ENCODE measurements around the gene COPS7A. TPM values are rescaled to one million over a fixed set of nuclear protein-coding genes. Genes with fewer than 3 reads are reported as not detected.
"Not testable (repeated sequence)": the region's sequence is repeated elsewhere in the genome, so short reads cannot be mapped to it uniquely, and the experiment has no call there.

COPS7A gene
- total and polyA plus RNA-seq, 2 donors (not counting 1 experiment from before 2014, with no cell fraction given), result 28.3 to 46.0 TPM

GRCh38 chr12:6708960-6709394, 14.9 kb upstream of the COPS7A start:
- H3K27ac ChIP-seq (ENCODE audit: low read length in 2 of 2), result no peak overlapping the region
- H3K36me3 ChIP-seq (replicated peaks in 1 of 2; ENCODE audit: control extremely low read depth in 1 of 2, control insufficient read depth in 1 of 2, extremely low read depth in 1 of 2, insufficient read depth in 2 of 2, low read length in 1 of 2), result no peaks in the 10 kb centered on the region
- WGBS (ENCODE audit: insufficient coverage), result 39% methylated on average over 16 of the region's 16 CpGs
- no peaks in the 10 kb centered on the region for H4K20me1 ChIP-seq (ENCODE audit: control insufficient read depth, insufficient read depth, low read length, poor library complexity, severe bottlenecking)
- H3K9ac ChIP-seq (ENCODE audit: low read length), result no peak overlapping the region
- Mint-ChIP-seq H3K27ac (peak overlapping the region; percentile 75), H3K4me1 (peaks cover 9% of the 10 kb centered on the region), H3K9me3 (ENCODE audit: insufficient read depth) (no peaks in the 10 kb centered on the region), H3K27me3 (peaks cover 20% of the 10 kb centered on the region), H3K4me3 (peak overlapping the region; percentile 89)
- H2AFZ ChIP-seq (ENCODE audit: insufficient read depth, low read depth, low read length, poor library complexity, severe bottlenecking), result no peak overlapping the region
- ChIA-PET CTCF (interaction anchor here (1.4 to 2.2 kb wide), 3 partner anchors 14 to 69 kb away, joined by 3 to 5 read pairs (median 4); partner anchors contain the start of genes COPS7A and ZNF384), POLR2A (interaction anchor here (0.6 kb wide), 1 partner anchor 99 kb away, joined by 8 read pairs; no protein-coding TSS in a partner anchor)
- intact Hi-C loops (cut with micrococcal nuclease), result no loop called here
- no peaks in the 10 kb centered on the region for H3K4me1 ChIP-seq (ENCODE audit: control insufficient read depth in 2 of 2, insufficient read depth in 2 of 2, low read length in 2 of 2)
- H3K4me3 ChIP-seq (ENCODE audit: control extremely low read depth in 1 of 5, extremely low read depth in 1 of 5, insufficient read depth in 1 of 5, low read depth in 2 of 5, low read length in 4 of 5), result no peak overlapping the region
- peaks cover 0 to 34% (median 10%) of the 10 kb centered on the region in 4 experiments for H3K27me3 ChIP-seq (replicated peaks in 1 of 4; ENCODE audit: control extremely low read depth in 1 of 4, control insufficient read depth in 3 of 4, insufficient read depth in 4 of 4, low read length in 3 of 4)
- ATAC-seq (ENCODE audit: low read depth), result no peak
- H3K4me2 ChIP-seq (replicated peaks; ENCODE audit: low read depth, low read length, poor library complexity, severe bottlenecking), result no peak overlapping the region
- H3K79me2 ChIP-seq (ENCODE audit: control insufficient read depth, insufficient read depth, low read length), result no peaks in the 10 kb centered on the region
- no peaks in the 10 kb centered on the region for H3K9me3 ChIP-seq (ENCODE audit: control extremely low read depth in 1 of 3, control insufficient read depth in 2 of 3, insufficient read depth in 1 of 3, low read length in 2 of 3)
- TF ChIP-seq EZH2 (IDR thresholded peaks at IDR 0.05; ENCODE audit: borderline replicate concordance, insufficient read depth, low read depth, low read length, poor library complexity, severe bottlenecking), result no peak
- TF ChIP-seq CTCF (IDR thresholded peaks at IDR 0.05), result no peak
- DNase-seq, result no peak

DNA sequence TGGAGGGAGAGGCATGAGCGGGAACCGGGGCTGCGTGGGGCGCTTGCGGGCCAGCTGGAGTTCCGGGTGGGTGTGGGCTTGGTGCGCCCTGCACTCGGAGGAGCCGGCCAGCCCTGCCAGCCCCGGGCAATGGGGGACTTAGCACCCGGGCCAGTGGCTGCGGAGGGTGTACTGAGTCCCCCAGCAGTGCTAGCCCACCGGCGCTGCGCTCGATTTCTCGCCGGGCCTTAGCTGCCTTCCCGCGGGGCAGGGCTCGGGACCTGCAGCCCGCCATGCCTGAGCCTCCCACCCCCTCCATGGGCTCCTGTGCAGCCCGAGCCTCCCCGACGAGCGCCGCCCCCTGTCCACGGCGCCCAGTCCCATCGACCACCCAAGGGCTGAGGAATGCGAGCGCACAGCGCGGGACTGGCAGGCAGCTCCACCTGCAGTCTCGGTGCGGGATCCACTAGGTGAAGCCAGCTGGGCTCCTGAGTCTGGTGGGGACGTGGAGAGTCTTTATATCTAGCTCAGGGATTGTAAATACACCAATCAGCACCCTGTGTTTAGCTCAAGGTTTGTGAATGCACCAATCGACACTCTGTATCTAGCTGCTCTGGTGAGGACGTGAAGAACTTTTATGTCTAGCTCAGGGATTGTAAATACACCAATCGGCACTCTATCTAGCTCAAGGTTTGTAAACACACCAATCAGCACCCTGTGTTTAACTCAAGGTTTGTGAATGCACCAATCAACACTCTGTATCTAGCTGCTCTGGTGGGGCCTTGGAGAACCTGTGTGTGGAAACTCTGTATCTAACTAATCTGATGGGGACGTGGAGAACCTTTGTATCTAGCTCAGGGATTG, 7.6 kb upstream of the COPS7A start:
- WGBS (ENCODE audit: insufficient coverage), result 98% methylated on average over 10 of the region's 41 CpGs
- H3K4me1 Mint-ChIP-seq; H3K9me3 ChIP-seq (ENCODE audit: control extremely low read depth in 1 of 3, control insufficient read depth in 2 of 3, insufficient read depth in 1 of 3, low read length in 2 of 3); DNase-seq; CTCF ChIA-PET; H4K20me1 ChIP-seq (ENCODE audit: control insufficient read depth, insufficient read depth, low read length, poor library complexity, severe bottlenecking); H3K27me3 ChIP-seq (replicated peaks in 1 of 4; ENCODE audit: control extremely low read depth in 1 of 4, control insufficient read depth in 3 of 4, insufficient read depth in 4 of 4, low read length in 3 of 4); H3K79me2 ChIP-seq (ENCODE audit: control insufficient read depth, insufficient read depth, low read length); H3K4me3 Mint-ChIP-seq; H3K36me3 ChIP-seq (replicated peaks in 1 of 2; ENCODE audit: control extremely low read depth in 1 of 2, control insufficient read depth in 1 of 2, extremely low read depth in 1 of 2, insufficient read depth in 2 of 2, low read length in 1 of 2); H3K4me3 ChIP-seq (ENCODE audit: control extremely low read depth in 1 of 5, extremely low read depth in 1 of 5, insufficient read depth in 1 of 5, low read depth in 2 of 5, low read length in 4 of 5); H3K4me1 ChIP-seq (ENCODE audit: control insufficient read depth in 2 of 2, insufficient read depth in 2 of 2, low read length in 2 of 2); H3K27ac Mint-ChIP-seq; ATAC-seq (ENCODE audit: low read depth); intact Hi-C loops (cut with micrococcal nuclease); H2AFZ ChIP-seq (ENCODE audit: insufficient read depth, low read depth, low read length, poor library complexity, severe bottlenecking); H3K27me3 Mint-ChIP-seq; H3K4me2 ChIP-seq (replicated peaks; ENCODE audit: low read depth, low read length, poor library complexity, severe bottlenecking); H3K9me3 Mint-ChIP-seq (ENCODE audit: insufficient read depth); H3K27ac ChIP-seq (ENCODE audit: low read length in 2 of 2); POLR2A ChIA-PET; H3K9ac ChIP-seq (ENCODE audit: low read length): not testable (repeated sequence)

Measured in B cell (primary cell).